Mesodermal cell (in vitro differentiated cells): ENCODE data around the gene MPRIP.

Experiments used
- H3K27ac ChIP-seq: 2 replicates; pipeline ENCODE4 v1.7.0; 2013; ENCODE audit warnings: mild to moderate bottlenecking, low read depth, low read length, moderate library complexity; ENCODE audit not compliant: severe bottlenecking
- H3K36me3 ChIP-seq: 2 replicates; pipeline ENCODE4 v1.7.1; 2013; ENCODE audit warnings: mild to moderate bottlenecking, low read length, moderate library complexity; ENCODE audit not compliant: control insufficient read depth, insufficient read depth
- H3K4me1 ChIP-seq: one replicate; pipeline ENCODE4 v1.7.1; 2013; ENCODE audit warnings: mild to moderate bottlenecking, low read length; ENCODE audit not compliant: insufficient read depth, control insufficient read depth, poor library complexity, severe bottlenecking
- H3K4me3 ChIP-seq: 2 replicates; pipeline ENCODE4 v1.7.0; 2013; ENCODE audit warnings: low read length, control low read depth, mild to moderate bottlenecking; ENCODE audit not compliant: insufficient read depth, poor library complexity, severe bottlenecking; ENCODE audit errors: extremely low read depth
- H3K9me3 ChIP-seq: 2 replicates; pipeline ENCODE4 v1.7.1; 2013; ENCODE audit warnings: mild to moderate bottlenecking, low read length, moderate library complexity; ENCODE audit not compliant: control insufficient read depth
- WGBS, 2 experiments: methylation state at CpG; one replicate each; pipeline ENCODE4 v1.1.5; 2013; ENCODE audit warnings: missing lambda C conversion rate in 2 of 2; ENCODE audit not compliant: insufficient coverage in 2 of 2; 5-methylcytosine and 5-hydroxymethylcytosine counted together

The MPRIP gene

GRCh38 chr17:17161759-17162158 lies 119.5 kb downstream of the MPRIP start:
- Histone ChIP-seq H3K36me3 (peaks cover 98% of the 10 kb centered on the region), H3K27ac (no peak overlapping the region), H3K4me1 (no peaks in the 10 kb centered on the region), H3K9me3 (no peaks in the 10 kb centered on the region), H3K4me3 (no peak overlapping the region)
- WGBS, 2 experiments, result 93 to 100% methylated on average over 3 of the region's 4 CpGs

DNA sequence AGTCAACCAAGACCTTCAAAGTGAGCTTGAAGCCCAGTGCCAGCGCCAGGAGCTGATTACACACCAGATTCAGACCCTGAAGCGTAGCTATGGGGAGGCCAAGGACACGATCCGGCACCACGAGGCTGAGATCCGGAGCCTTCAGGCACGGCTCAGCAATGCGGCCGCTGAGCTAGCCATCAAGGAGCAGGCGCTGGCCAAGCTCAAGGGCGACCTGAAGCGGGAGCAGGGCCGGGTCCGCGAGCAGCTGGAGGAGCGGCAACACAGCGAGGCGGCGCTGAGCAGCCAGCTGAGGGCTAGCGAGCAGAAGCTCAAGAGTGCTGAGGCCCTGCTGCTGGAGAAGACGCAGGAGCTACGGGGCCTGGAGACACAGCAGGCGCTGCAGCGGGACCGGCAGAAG lies 121.9 kb downstream of the MPRIP start:
- Histone ChIP-seq H3K4me1 (no peaks in the 10 kb centered on the region), H3K27ac (no peak overlapping the region), H3K36me3 (peaks cover 97% of the 10 kb centered on the region), H3K4me3 (no peak overlapping the region), H3K9me3 (no peaks in the 10 kb centered on the region)
- 96 to 99% methylated on average over 24 to 25 of the region's 25 CpGs for WGBS, 2 experiments

GRCh38 chr17:17164676-17165075 lies 122.4 kb downstream of the MPRIP start:
- H3K9me3 ChIP-seq, result no peaks in the 10 kb centered on the region
- 97% methylated on average over 17 of the region's 17 CpGs for WGBS, 2 experiments
- no peak overlapping the region for H3K27ac ChIP-seq
- no peaks in the 10 kb centered on the region for H3K4me1 ChIP-seq
- H3K36me3 ChIP-seq, result peaks cover 97% of the 10 kb centered on the region
- H3K4me3 ChIP-seq, result no peak overlapping the region

DNA sequence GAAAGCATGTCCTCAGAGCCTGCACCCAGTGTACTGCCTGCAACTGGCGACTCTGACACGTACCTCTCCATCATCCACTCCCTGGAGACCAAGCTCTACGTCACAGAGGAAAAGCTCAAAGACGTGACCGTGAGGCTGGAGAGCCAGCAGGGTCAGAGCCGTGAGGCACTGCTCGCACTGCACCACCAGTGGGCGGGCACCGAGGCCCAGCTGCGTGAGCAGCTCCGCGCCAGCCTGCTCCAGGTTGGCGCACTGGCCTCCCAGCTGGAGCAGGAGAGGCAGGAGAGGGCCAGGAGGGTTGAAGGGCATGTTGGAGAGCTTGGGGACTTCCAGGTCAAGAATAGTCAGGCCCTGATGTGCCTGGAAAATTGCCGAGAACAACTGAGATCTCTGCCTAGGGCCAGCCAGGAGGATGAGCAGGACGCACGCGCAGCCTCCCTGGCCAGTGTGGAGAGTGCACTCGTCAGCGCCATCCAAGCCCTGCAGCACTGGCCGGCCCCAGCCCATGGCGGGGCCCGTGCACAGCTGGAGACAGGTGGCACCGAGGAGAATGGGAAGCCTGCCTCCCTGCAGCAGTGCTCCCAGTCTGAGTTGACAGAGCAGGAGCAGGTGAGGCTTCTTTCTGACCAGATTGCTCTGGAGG lies 123.5 kb downstream of the MPRIP start:
- peaks cover 5% of the 10 kb centered on the region for H3K4me1 ChIP-seq
- no peak overlapping the region for H3K27ac ChIP-seq
- peaks cover 95% of the 10 kb centered on the region for H3K36me3 ChIP-seq
- no peak overlapping the region for H3K4me3 ChIP-seq
- no peaks in the 10 kb centered on the region for H3K9me3 ChIP-seq
- WGBS, 2 experiments, result 95 to 97% methylated on average over 22 to 23 of the region's 23 CpGs

GRCh38 chr17:17166446-17166845 lies 124.2 kb downstream of the MPRIP start:
- 90 to 94% methylated on average over 5 to 8 of the region's 8 CpGs for WGBS, 2 experiments
- no peak overlapping the region for H3K27ac ChIP-seq
- H3K36me3 ChIP-seq, result peaks cover 95% of the 10 kb centered on the region
- peaks cover 5% of the 10 kb centered on the region for H3K4me1 ChIP-seq
- no peak overlapping the region for H3K4me3 ChIP-seq
- H3K9me3 ChIP-seq, result no peaks in the 10 kb centered on the region

DNA sequence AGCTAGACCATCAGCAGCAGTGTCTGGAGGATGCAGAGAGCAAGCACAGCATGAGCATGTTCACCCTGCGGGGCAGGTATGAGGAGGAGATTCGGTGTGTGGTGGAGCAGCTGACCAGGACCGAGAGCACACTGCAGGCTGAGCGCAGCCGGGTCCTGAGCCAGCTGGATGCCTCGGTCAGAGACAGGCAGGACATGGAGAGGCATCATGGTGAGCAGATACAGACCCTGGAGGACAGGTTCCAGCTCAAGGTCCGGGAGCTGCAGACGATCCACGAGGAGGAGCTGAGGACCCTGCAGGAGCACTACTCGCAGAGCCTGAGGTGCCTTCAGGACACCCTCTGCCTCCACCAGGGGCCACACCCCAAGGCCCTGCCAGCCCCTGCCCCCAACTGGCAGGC lies 125.1 kb downstream of the MPRIP start:
- no peak overlapping the region for H3K27ac ChIP-seq
- WGBS, 2 experiments, result 98% methylated on average over 10 of the region's 10 CpGs
- H3K4me1 ChIP-seq, result peaks cover 10% of the 10 kb centered on the region
- peaks cover 94% of the 10 kb centered on the region for H3K36me3 ChIP-seq
- no peak overlapping the region for H3K4me3 ChIP-seq
- H3K9me3 ChIP-seq, result no peaks in the 10 kb centered on the region

DNA sequence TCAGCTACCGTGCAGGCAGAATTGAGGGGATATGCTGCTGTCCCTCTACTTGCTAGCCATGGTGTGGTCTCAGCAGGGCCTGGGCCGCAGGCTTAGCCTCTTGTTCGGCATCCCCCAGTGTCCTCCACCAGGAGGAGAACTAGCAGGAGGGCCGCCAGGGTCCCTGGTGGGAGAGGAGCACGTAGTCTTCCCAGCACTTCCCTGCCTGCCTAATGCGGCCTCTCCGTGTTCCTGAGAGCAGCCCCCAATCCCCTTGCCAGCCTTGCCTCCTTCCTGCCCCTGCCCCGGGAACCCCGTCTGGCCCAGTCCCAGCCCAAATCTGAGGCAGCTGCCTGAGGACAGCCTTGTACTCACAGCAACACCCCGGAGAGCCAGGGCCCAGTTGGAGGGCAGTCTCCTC lies 125.7 kb downstream of the MPRIP start:
- 89 to 98% methylated on average over 7 to 8 of the region's 10 CpGs for WGBS, 2 experiments
- Histone ChIP-seq H3K36me3 (peaks cover 94% of the 10 kb centered on the region), H3K27ac (no peak overlapping the region), H3K9me3 (no peaks in the 10 kb centered on the region), H3K4me1 (peaks cover 12% of the 10 kb centered on the region), H3K4me3 (no peak overlapping the region)

DNA sequence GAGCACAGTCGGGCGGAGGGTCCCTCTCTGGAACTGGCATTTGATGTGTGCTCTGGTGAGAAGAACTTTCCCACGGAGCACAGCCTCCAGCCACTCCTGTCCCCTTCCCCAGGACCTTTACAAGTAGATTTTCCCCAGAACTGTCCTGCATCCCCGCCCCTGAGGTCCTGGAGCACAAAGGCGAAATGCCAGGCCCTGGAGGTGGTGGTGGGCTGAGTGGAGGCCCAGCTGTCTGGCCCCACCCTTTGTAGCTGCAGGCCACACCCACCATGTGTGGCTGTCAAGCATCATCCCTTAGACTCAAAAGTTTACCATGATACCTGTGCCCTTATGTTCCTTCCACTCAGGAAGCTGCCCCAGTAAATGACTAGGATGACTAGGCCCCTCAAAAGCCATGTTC lies 126.1 kb downstream of the MPRIP start:
- WGBS, 2 experiments, result 89 to 96% methylated on average over 3 to 4 of the region's 5 CpGs
- H3K36me3 ChIP-seq, result peaks cover 94% of the 10 kb centered on the region
- H3K4me1 ChIP-seq, result peaks cover 12% of the 10 kb centered on the region

DNA sequence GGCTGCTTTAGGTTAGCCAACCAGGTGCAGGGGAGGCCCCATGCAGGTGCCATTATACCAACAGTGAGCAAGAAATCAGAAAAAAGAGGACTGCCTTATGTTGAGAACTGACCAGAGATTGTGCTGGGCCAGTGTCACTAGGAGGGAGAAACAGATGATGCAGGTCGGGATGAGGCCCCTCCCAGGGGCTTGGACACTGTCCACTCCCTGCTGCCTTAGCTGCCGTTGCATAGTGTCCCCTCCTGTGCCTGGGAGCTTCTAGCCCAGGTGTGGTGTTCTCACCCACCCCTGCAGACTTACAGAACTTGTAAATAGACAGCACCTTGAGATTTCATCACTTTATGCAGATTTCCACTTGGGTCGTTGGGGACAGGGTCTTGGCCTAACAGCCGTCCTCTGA lies 127.1 kb downstream of the MPRIP start:
- Histone ChIP-seq H3K36me3 (peaks cover 94% of the 10 kb centered on the region), H3K4me1 (peaks cover 12% of the 10 kb centered on the region), H3K4me3 (no peak overlapping the region), H3K27ac (no peak overlapping the region), H3K9me3 (no peaks in the 10 kb centered on the region)
- 93 to 97% methylated on average over 2 to 3 of the region's 4 CpGs for WGBS, 2 experiments

More for the DNA sequence above, 126.1 kb downstream of the MPRIP start:
- Histone ChIP-seq H3K9me3 (no peaks in the 10 kb centered on the region), H3K27ac (no peak overlapping the region), H3K4me3 (no peak overlapping the region)

- Histone ChIP-seq H3K4me3 (no peak overlapping the region), H3K9me3 (no peaks in the 10 kb centered on the region), H3K27ac (no peak overlapping the region), H3K4me1 (peaks cover 12% of the 10 kb centered on the region), H3K36me3 (peaks cover 94% of the 10 kb centered on the region)
- WGBS, 2 experiments, result 95 to 96% methylated on average over 9 of the region's 9 CpGs
These were observed 128.2 kb downstream of the MPRIP start for GRCh38 chr17:17170346-17170985.

DNA sequence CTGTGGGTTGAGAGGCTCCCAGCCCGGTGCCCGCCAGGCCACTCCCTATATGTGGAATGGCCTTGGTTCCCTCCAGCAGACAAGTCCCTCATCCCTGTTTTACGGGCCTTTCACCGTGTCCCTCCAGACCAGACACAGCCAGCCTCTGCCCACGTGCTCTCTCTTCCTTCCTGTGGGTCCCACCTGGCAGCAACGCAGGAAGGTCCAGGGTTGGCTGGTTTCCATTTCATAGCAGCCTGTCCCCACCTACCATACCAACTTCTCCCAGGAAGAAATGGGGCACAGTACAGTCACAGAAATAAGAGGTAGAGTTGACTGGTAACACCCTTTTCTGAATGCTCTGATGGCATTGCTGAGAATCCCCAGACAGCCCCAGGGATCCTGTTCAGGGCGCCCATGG lies 128.9 kb downstream of the MPRIP start:
- H3K36me3 ChIP-seq, result peaks cover 94% of the 10 kb centered on the region
- no peak overlapping the region for H3K27ac ChIP-seq
- peaks cover 12% of the 10 kb centered on the region for H3K4me1 ChIP-seq
- 99 to 100% methylated on average over 3 to 7 of the region's 7 CpGs for WGBS, 2 experiments
- no peak overlapping the region for H3K4me3 ChIP-seq
- H3K9me3 ChIP-seq, result no peaks in the 10 kb centered on the region
